PC-3 (cell line): ENCODE data around the gene CA10. TPM values are rescaled to one million over a fixed set of nuclear protein-coding genes. Genes with fewer than 3 reads are reported as not detected.

Experiments used
- ATAC-seq: fragments of 200-7000 bp; cut with Tn5 transposase; 2 replicates; pipeline ENCODE4 v1.9.1; 2020; ENCODE audit warnings: mild to moderate bottlenecking, moderate library complexity
- BruUV-seq: library from RNA; stranded (reverse); fragments of 400-500 nt; replicated peaks from 2 replicates; lab custom pipeline; 2021; lab: Mats Ljungman, UMichigan
- CTCF ChIA-PET: fragments of 300-600 bp; sonication (Branson Sonifier 250); formaldehyde crosslinking; loops from one replicate; lab custom pipeline; 2022; ENCODE audit warnings: antibody characterized with exemption; lab: Charles Lee
- POLR2A ChIA-PET: fragments of 300-600 bp; sonication (Branson Sonifier 250); formaldehyde crosslinking; loops from one replicate; lab custom pipeline; 2022; ENCODE audit warnings: antibody characterized with exemption; ENCODE audit not compliant: unreplicated experiment; lab: Charles Lee
- DNase-seq: peaks from one replicate; pipeline ENCODE4 v3.0.0-alpha.2; 2015
- H2AFZ ChIP-seq: fragments of 300-600 bp; sonication (generic); 2 replicates; pipeline ENCODE4 v1.6.0; 2016; ENCODE audit warnings: antibody characterized with exemption, low read length
- H3F3A ChIP-seq: fragments of 300-600 bp; sonication (generic); one replicate; pipeline ENCODE4 v1.6.0; 2017; ENCODE audit warnings: antibody characterized with exemption, low read length, control low read depth, mild to moderate bottlenecking; ENCODE audit not compliant: unreplicated experiment
- H3K27ac ChIP-seq: fragments of 300-600 bp; sonication (generic); 2 replicates; pipeline ENCODE4 v1.5.1; 2016; ENCODE audit warnings: mild to moderate bottlenecking, low read length
- H3K27me3 ChIP-seq: fragments of 300-600 bp; sonication (generic); 2 replicates; pipeline ENCODE4 v1.6.1; 2016; ENCODE audit warnings: low read length, mixed read lengths
- H3K36me3 ChIP-seq: fragments of 300-600 bp; sonication (generic); 2 replicates; pipeline ENCODE4 v1.6.1; 2016; ENCODE audit warnings: low read depth, mixed run types, low read length, mixed read lengths
- H3K4me1 ChIP-seq: fragments of 300-600 bp; sonication (generic); 2 replicates; pipeline ENCODE4 v1.5.1; 2016; ENCODE audit warnings: low read length; ENCODE audit not compliant: insufficient read depth
- H3K4me2 ChIP-seq: fragments of 300-600 bp; sonication (generic); 2 replicates; pipeline ENCODE4 v1.6.0; 2016; ENCODE audit warnings: low read length
- H3K4me3 ChIP-seq: fragments of 300-600 bp; sonication (generic); 2 replicates; pipeline ENCODE4 v1.5.1; 2016; ENCODE audit warnings: mild to moderate bottlenecking, low read length, mixed read lengths
- H3K79me2 ChIP-seq: fragments of 300-600 bp; sonication (generic); 2 replicates; pipeline ENCODE4 v1.6.1; 2017; ENCODE audit warnings: low read length, mixed read lengths
- H3K9ac ChIP-seq: fragments of 300-600 bp; sonication (generic); 2 replicates; pipeline ENCODE4 v1.6.0; 2016; ENCODE audit warnings: mild to moderate bottlenecking, low read length
- H3K9me2 ChIP-seq: fragments of 300-600 bp; sonication (generic); replicated peaks from 2 replicates; pipeline ENCODE4 v1.6.1; 2016; ENCODE audit warnings: mixed run types, low read length, mixed read lengths
- H3K9me3 ChIP-seq: fragments of 300-600 bp; sonication (generic); 2 replicates; pipeline ENCODE4 v1.6.1; 2016; ENCODE audit warnings: low read length, mixed read lengths
- H4K20me1 ChIP-seq: fragments of 300-600 bp; sonication (generic); 2 replicates; pipeline ENCODE4 v1.6.1; 2016; ENCODE audit warnings: low read length, mixed read lengths
- EZH2 ChIP-seq: fragments of 300-600 bp; sonication (generic); IDR thresholded peaks from one replicate; pipeline ENCODE4 v1.6.1; 2017; ENCODE audit warnings: antibody characterized with exemption, mild to moderate bottlenecking, low read length; ENCODE audit not compliant: unreplicated experiment
- EZH2phosphoT487 ChIP-seq: fragments of 300-600 bp; sonication (generic); IDR thresholded peaks from 2 replicates; pipeline ENCODE4 v1.6.1; 2018; ENCODE audit warnings: mild to moderate bottlenecking, antibody characterized with exemption, low read length, borderline replicate concordance
- intact Hi-C: fragments of 100-400 bp; cut with micrococcal nuclease; formaldehyde crosslinking; loops from 2 replicates; pipeline ENCODE4 v1.9.0; 2023
- total RNA-seq: library from RNA; depleted of rRNA; stranded (reverse); fragments of >200 nt; gene quantifications from 2 replicates; pipeline ENCODE4 v1.2.3, GENCODE V29; 2014
- TF ChIP-seq, protein P1 (sequence below): fragments of 300-600 bp; sonication (generic); conservative IDR thresholded peaks from 2 replicates; pipeline ENCODE4 v1.5.1; 2017; ENCODE audit warnings: antibody characterized with exemption, low read depth, mild to moderate bottlenecking, low read length

CA10 gene
- total RNA-seq, 1 experiment from 2014 or later, result not detected

DNA sequence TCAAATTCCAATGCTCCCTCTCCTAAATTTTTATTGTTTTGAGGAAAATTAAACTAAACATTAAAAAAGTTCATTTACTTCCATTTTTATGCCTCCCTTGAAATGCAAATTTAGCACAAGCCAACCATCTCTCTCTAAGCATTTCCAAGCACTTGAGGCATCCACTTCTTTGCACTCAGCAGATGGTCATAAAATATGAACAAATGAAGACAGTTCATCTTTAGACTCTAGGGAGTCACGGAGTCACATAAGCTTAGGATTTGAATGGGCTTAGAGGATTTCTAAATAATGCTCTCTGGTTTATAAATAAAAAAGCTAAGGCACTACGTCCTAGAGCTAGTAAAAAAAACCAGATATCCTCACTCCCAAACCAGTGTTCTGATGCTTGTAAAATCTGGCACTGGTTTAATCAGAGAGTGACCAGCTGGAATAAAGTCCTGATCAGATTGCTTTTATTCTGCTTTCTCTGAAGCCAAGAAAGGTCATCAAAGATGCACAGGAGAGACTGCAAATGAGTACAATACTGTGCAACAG, 204.2 kb downstream of the CA10 start:
- no peaks in the 10 kb centered on the region for H3K36me3 ChIP-seq
- no peaks in the 10 kb centered on the region for H3F3A ChIP-seq
- H3K9me3 ChIP-seq, result peaks cover 1% of the 10 kb centered on the region; the same call in 1 of the 2 replicates
- ChIA-PET CTCF (no interaction called here), POLR2A (no interaction called here)
- no peak for ATAC-seq
- no peak overlapping the region for H3K9ac ChIP-seq
- H3K4me2 ChIP-seq, result no peak overlapping the region
- H4K20me1 ChIP-seq, result no peaks in the 10 kb centered on the region
- H3K4me3 ChIP-seq, result no peak overlapping the region
- TF ChIP-seq, protein P1, sequence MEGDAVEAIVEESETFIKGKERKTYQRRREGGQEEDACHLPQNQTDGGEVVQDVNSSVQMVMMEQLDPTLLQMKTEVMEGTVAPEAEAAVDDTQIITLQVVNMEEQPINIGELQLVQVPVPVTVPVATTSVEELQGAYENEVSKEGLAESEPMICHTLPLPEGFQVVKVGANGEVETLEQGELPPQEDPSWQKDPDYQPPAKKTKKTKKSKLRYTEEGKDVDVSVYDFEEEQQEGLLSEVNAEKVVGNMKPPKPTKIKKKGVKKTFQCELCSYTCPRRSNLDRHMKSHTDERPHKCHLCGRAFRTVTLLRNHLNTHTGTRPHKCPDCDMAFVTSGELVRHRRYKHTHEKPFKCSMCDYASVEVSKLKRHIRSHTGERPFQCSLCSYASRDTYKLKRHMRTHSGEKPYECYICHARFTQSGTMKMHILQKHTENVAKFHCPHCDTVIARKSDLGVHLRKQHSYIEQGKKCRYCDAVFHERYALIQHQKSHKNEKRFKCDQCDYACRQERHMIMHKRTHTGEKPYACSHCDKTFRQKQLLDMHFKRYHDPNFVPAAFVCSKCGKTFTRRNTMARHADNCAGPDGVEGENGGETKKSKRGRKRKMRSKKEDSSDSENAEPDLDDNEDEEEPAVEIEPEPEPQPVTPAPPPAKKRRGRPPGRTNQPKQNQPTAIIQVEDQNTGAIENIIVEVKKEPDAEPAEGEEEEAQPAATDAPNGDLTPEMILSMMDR, result no peak
- TF ChIP-seq EZH2phosphoT487 (no peak), EZH2 (no peak)
- DNase-seq, result no peak
- H2AFZ ChIP-seq, result no peak overlapping the region
- no peaks in the 10 kb centered on the region for H3K4me1 ChIP-seq
- no TSS peak for BruUV-seq
- intact Hi-C loops, result no loop called here
- H3K9me2 ChIP-seq, result no peaks in the 10 kb centered on the region
- H3K79me2 ChIP-seq, result no peaks in the 10 kb centered on the region
- H3K27ac ChIP-seq, result no peak overlapping the region
- H3K27me3 ChIP-seq, result no peaks in the 10 kb centered on the region

GRCh38 chr17:51951741-51952140, 206.8 kb downstream of the CA10 start:
- ChIA-PET POLR2A (no interaction called here), CTCF (no interaction called here)
- Histone ChIP-seq H4K20me1 (no peaks in the 10 kb centered on the region), H2AFZ (no peak overlapping the region), H3K27me3 (no peaks in the 10 kb centered on the region), H3K9me3 (no peaks in the 10 kb centered on the region; the same call in 1 of the 2 replicates), H3K36me3 (no peaks in the 10 kb centered on the region), H3K9me2 (no peaks in the 10 kb centered on the region), H3K79me2 (no peaks in the 10 kb centered on the region), H3K4me2 (no peak overlapping the region), H3K4me1 (peaks cover 12% of the 10 kb centered on the region), H3F3A (no peaks in the 10 kb centered on the region), H3K9ac (no peak overlapping the region), H3K4me3 (no peak overlapping the region), H3K27ac (no peak overlapping the region)
- DNase-seq (no peak), ATAC-seq (no peak)
- TF ChIP-seq EZH2phosphoT487 (no peak), EZH2 (no peak)
- intact Hi-C loops, result no loop called here
- BruUV-seq, result no TSS peak

DNA sequence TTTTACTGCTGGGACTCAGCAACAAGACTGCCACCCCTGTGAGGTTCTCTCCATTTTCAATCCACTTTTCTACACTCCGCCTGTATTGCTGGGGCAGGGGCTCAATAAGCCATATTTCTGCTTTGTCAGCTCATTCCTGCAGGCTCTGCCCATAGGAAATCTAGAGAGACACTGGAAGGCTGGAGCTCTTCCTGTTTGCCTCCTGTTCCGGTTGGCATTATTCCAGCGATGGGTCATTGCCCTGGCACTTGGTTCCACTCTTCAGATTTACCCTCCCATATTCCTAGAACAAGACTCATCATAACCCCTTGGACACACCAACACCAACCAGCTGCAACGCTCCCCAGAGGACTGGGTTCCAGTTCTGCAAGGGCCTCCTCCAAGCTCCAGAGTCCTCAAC, 210.4 kb downstream of the CA10 start:
- H3K9ac ChIP-seq, result no peak overlapping the region
- ATAC-seq (no peak), DNase-seq (peak; percentile 63)
- H3K27ac ChIP-seq, result no peak overlapping the region
- no peak overlapping the region for H3K4me3 ChIP-seq
- intact Hi-C loops, result no loop called here
- no peak overlapping the region for H3K4me2 ChIP-seq
- ChIA-PET POLR2A (no interaction called here), CTCF (no interaction called here)
- H3K9me3 ChIP-seq, result no peaks in the 10 kb centered on the region; the same call in 1 of the 2 replicates
- H3K79me2 ChIP-seq, result no peaks in the 10 kb centered on the region
- H3K9me2 ChIP-seq, result no peaks in the 10 kb centered on the region
- H2AFZ ChIP-seq, result no peak overlapping the region
- no peaks in the 10 kb centered on the region for H3F3A ChIP-seq
- H4K20me1 ChIP-seq, result no peaks in the 10 kb centered on the region
- BruUV-seq, result no TSS peak
- peaks cover 12% of the 10 kb centered on the region for H3K4me1 ChIP-seq
- H3K36me3 ChIP-seq, result no peaks in the 10 kb centered on the region
- TF ChIP-seq EZH2phosphoT487, result no peak
- no peak for TF ChIP-seq EZH2
- TF ChIP-seq, protein P1, result no peak
- H3K27me3 ChIP-seq, result no peaks in the 10 kb centered on the region
